ENCODE measurements around the gene SASH1.

SASH1 gene

GRCh38 chr6:148440016-148440415, 97.4 kb downstream of the SASH1 start:
- DNase-seq, result no peak

- DNase-seq, result peak; percentile 86
These were observed 98.3 kb downstream of the SASH1 start for GRCh38 chr6:148440877-148441453.

GRCh38 chr6:148441454-148441911, 98.8 kb downstream of the SASH1 start:
- no peak for DNase-seq

GRCh38 chr6:148443798-148444560, 101.3 kb downstream of the SASH1 start:
- DNase-seq, result no peak

GRCh38 chr6:148445116-148445515, 102.5 kb downstream of the SASH1 start:
- no peak for DNase-seq

GRCh38 chr6:148445620-148446019, 103.0 kb downstream of the SASH1 start:
- no peak for DNase-seq

- no peak for DNase-seq
These were observed 104.0 kb downstream of the SASH1 start for GRCh38 chr6:148446681-148447080.

GRCh38 chr6:148447521-148448230, 105.0 kb downstream of the SASH1 start:
- no peak for DNase-seq

- no peak for DNase-seq
These were observed 105.9 kb downstream of the SASH1 start for GRCh38 chr6:148448369-148449012.

GRCh38 chr6:148450866-148451265, 108.2 kb downstream of the SASH1 start:
- DNase-seq, result no peak

GRCh38 chr6:148451690-148452089, 109.1 kb downstream of the SASH1 start:
- peak; percentile 71 for DNase-seq

GRCh38 chr6:148452876-148453275, 110.2 kb downstream of the SASH1 start:
- DNase-seq, result peak; percentile 53

- no peak for DNase-seq
These were observed 111.3 kb downstream of the SASH1 start for GRCh38 chr6:148453906-148454305.

GRCh38 chr6:148455225-148455624, 112.6 kb downstream of the SASH1 start:
- no peak for DNase-seq

GRCh38 chr6:148455674-148456558, 113.3 kb downstream of the SASH1 start:
- no peak for DNase-seq

- DNase-seq, result no peak
These were observed 114.7 kb downstream of the SASH1 start for GRCh38 chr6:148457137-148457842.

GRCh38 chr6:148457843-148458159, 115.2 kb downstream of the SASH1 start:
- no peak for DNase-seq

GRCh38 chr6:148459238-148459637, 116.6 kb downstream of the SASH1 start:
- no peak for DNase-seq

GRCh38 chr6:148460876-148461646, 118.4 kb downstream of the SASH1 start:
- no peak for DNase-seq

- no peak for DNase-seq
These were observed 119.4 kb downstream of the SASH1 start for GRCh38 chr6:148461986-148462577.

GRCh38 chr6:148463671-148464070, 121.0 kb downstream of the SASH1 start:
- no peak for DNase-seq
